Stimulated activated CD8-positive, alpha-beta memory T cell treated with anti-CD3 and anti-CD28 coated beads, Interleukin-15, amount 100 ng/mL, for 24 hours (primary cell): ENCODE data around the gene MINK1.
"Not testable (repeated sequence)": the region's sequence is repeated elsewhere in the genome, so short reads cannot be mapped to it uniquely, and the experiment has no call there.

Source experiments
- DNase-seq: peaks from one replicate; pipeline ENCODE4 v3.0.0-alpha.2; 2020; ENCODE audit warnings: low read depth

MINK1 gene

DNA sequence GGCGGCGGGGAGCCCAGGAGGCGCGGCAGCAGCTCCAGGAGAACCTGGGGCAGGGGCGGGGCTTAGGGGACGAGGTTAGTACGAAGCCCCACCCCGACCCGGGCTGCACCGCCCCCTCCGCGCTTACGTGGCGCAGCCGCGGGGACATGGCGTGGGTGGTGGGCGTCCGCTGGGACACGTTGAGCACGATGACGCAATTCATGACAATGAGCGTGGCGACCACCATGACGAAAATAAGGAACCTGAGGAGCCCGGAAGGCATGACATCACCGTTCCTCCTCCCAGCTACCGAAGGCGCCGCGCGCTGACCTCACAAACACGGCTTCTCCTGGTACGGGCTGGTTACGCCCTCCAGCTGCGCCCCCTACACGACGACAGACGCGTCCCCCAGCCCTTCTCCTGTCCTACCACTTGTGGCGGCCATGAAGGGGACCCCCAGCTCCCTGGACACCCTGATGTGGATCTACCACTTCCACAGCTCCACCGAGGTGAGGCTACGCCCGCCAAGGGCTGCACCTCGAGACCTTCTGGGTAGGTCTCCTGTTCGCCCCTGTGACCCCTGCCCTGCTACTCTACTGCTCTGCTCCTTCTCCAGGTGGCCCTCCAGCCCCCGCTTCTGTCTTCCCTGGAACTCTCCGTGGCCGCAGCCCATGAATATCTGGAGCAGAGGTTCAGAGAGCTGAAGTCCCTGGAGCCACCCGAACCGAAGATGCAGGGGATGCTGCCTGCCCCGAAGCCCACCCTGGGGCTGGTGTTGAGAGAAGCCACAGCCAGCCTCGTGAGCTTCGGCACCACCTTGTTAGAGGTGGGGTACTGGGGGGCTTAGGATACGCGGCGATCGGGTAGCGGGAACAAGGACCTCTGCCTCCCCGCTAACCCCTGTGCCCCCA lies 66.4 kb downstream of the MINK1 start, which contains the start of gene C17orf107:
Gene C17orf107, plus strand, starts transcription at position 196 of the 890 bp plus-strand sequence. Its CDS starts 227 bp downstream, at position 423.
- peak; percentile 86 for DNase-seq

- no peak for DNase-seq
Observed at GRCh38 chr17:4900231-4901107, 67.3 kb downstream of the MINK1 start.

- no peak for DNase-seq
Observed at GRCh38 chr17:4901108-4901647, 68.0 kb downstream of the MINK1 start.

- DNase-seq, result no peak
Observed at GRCh38 chr17:4901648-4902344, 68.7 kb downstream of the MINK1 start.

DNA sequence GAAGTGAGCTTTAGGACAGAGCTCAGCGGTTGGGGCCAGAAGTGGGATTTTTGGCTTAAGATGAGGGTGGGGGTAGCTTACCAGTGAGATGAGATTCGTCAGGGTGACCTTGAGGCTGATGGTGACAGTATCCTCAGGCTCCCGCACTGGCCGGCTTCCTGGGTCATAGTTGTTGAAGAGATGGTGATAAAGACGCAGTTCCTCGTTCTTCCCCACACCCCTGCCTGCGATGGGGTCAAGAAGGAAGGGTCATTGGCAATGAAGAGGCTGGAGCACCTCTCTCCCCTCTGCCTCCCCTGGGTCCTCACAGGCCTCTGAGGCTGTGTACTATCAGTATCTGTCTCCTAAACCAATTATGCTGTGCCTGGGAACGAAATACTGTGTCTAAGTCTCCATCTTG lies 69.4 kb downstream of the MINK1 start:
- no peak for DNase-seq

- no peak for DNase-seq
Observed at GRCh38 chr17:4903051-4903818, 70.1 kb downstream of the MINK1 start, which contains the start of gene CHRNE. Gene CHRNE, minus strand, starts transcription at chr17:4903098. Its CDS starts 35 bp downstream, at chr17:4903063.

DNA sequence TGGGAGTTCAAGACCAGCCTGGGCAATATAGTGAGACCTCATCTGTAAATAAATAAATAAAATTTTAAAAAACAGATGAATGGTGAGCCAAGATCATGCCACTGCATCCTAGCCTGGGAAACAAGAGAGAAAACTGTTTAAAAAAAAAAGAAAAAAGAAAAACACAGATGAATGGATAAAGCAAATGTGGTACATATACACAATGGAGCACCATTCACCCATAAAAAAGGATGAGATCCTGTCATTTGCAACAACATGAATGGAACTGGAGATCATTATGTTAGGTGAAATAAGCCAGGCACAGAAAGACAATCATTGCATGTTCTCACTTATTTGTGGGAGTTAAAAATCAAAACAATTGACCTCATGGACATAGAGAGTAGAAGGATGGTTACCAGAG lies 73.5 kb downstream of the MINK1 start:
- not testable (repeated sequence) for DNase-seq

DNA sequence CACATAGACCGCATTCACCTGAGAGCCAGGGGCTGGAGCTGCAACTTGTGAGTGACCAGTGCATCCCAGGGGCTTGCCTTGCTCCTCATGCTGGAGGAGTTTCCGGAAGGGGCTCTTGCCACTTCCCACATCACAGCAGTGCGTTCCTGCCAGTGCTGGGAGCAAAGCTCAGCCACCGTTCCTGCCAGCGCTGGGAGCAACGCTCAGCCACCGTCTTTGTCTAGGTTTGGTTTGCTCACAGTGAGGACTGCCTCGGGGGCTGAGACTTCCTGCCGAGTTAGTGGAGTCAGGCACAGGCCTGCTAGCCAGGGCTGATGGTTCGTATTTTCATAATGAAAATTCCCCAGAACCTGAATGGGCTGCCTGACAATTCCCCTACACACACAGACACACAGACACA lies 75.2 kb downstream of the MINK1 start:
- no peak for DNase-seq

- DNase-seq, result no peak
Observed at GRCh38 chr17:4908711-4909496, 75.8 kb downstream of the MINK1 start.

DNA sequence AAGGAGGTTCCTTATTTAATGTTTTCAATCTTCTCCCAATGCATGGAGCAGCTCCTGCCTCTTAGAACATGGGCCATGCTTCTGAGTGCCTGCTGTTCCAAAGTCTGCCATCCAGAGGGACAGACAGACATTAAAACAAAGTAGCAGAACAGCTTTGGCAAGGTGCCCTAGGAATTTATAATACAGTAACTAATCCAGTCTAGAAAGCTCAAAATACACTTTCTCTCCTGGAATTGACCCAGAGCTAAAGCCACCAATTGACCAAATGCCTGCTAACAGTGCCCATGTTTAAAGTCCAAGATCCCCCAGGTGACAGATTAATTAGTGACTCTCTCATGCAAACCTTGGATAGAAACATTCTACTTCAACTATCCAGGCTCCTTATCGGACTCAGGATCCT lies 80.9 kb downstream of the MINK1 start:
- DNase-seq, result no peak

GRCh38 chr17:4914551-4914950 lies 81.4 kb downstream of the MINK1 start:
- not testable (repeated sequence) for DNase-seq

- no peak for DNase-seq
Observed at GRCh38 chr17:4919511-4920047, 86.4 kb downstream of the MINK1 start.

DNA sequence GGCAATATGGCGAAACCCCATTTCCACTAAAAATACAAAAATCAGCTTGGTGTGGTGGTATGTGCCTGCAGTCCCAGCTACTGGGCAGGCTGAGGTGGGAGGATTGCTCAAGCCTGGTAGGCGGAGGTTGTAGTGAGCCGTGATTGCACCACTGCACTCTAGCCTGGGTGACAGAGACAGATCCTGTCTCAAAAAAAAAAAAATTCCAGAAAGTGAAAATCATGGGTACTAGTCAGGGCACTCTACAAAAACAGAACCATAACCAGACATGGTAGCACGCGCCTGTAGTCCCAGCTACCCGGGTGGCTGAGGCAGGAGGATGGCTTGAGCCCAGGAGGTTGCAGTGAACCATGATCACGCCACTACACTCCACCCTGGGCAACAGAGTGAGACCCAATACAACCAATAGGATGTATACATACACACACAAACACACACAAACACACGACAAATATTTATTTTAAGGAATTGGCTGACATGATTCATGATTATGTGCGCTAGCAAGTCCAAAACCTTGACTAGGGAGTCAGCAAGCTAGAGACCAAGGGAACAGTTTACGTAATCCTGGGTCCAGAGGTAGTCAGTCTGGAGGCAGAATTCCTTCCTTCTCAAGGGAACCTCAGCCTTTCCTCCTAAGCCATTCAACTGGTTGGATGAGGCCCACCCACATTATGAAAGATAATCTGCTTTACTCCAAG lies 87.4 kb downstream of the MINK1 start:
- no peak for DNase-seq

GRCh38 chr17:4921320-4921719 lies 88.2 kb downstream of the MINK1 start:
- no peak for DNase-seq

DNA sequence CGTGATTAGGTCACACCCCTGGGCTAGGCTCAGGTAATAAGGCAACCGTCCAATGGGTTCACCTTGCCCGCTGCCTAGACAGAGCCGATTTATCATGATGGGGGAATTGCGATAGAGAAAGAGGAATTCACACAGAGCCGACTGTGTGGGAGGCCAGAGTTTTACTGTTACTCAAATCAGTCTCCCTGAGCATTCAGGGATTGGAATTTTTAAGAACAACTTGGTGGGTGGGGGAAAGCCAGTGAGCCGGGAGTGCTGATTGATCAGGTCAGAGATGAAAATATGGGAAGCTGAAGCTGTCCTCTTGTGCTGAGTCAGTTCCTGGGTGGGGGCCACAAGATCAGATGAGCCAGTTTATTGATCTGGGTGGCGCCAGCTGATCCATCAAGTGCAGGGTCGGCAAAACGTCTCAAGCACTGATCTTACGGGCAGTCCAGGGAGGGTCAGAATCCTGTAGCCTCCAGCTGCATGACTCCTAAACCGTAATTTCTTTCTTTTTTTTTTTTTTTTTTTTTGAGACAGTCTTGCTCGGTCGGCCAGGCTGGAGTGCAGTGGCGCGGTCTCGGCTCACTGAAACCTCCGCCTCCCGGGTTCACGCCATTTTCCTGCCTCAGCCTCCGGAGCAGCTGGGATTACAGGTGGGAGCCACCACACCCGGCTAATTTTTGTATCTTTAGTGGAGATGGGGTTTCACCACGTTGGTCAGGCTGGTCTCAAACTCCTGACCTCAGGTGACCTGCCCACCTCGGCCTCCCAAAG lies 93.6 kb downstream of the MINK1 start:
- not testable (repeated sequence) for DNase-seq

GRCh38 chr17:4928881-4929280 lies 95.7 kb downstream of the MINK1 start:
- no peak for DNase-seq

GRCh38 chr17:4931963-4932362 lies 98.8 kb downstream of the MINK1 start, which contains the start of gene GP1BA:
Gene GP1BA, plus strand, starts transcription at chr17:4932277. Its CDS starts 328 bp downstream, at chr17:4932605.
- no peak for DNase-seq

GRCh38 chr17:4932756-4933155 lies 99.6 kb downstream of the MINK1 start:
- no peak for DNase-seq
